ENCODE data around the gene LARGE2. TPM values are rescaled to one million over a fixed set of nuclear protein-coding genes. Genes with fewer than 3 reads are reported as not detected.

LARGE2 gene
- total and polyA plus RNA-seq, 10 of the 15 experiments (the other 5 are each of a cell fraction or from before 2014, with no cell fraction given), result 0.03 to 0.41 (median 0.19) TPM; not detected in 6

- Histone ChIP-seq H3K27me3 (replicated peaks in 1 of 2; ENCODE audit: control insufficient read depth in 2 of 2, insufficient read depth in 2 of 2, low read length in 1 of 2) (peaks cover 4 to 14% of the 10 kb centered on the region in 2 experiments; a peak in 3 of 4 replicates), H3K4me2 (ENCODE audit: control insufficient read depth, insufficient read depth) (no peak overlapping the region), H3K27ac (ENCODE audit: control insufficient read depth, insufficient read depth) (no peak overlapping the region), H3K4me3 (no peak overlapping the region), H3K4me1 (ENCODE audit: control insufficient read depth, insufficient read depth, low read length) (peaks cover 27% of the 10 kb centered on the region), H3K9ac (ENCODE audit: control insufficient read depth, insufficient read depth, low read length) (no peak overlapping the region), H3K9me3 (replicated peaks; ENCODE audit: control insufficient read depth, insufficient read depth, low read length) (no peaks in the 10 kb centered on the region; the same call in 2 of the 3 replicates), H2AFZ (ENCODE audit: control insufficient read depth, low read depth, low read length) (no peak overlapping the region), H3K79me2 (ENCODE audit: control insufficient read depth, insufficient read depth, low read length) (no peaks in the 10 kb centered on the region), H3K36me3 (ENCODE audit: control insufficient read depth in 2 of 2, insufficient read depth in 2 of 2, low read length in 1 of 2) (peaks cover 3 to 4% of the 10 kb centered on the region in 2 experiments; a peak in 1 of 4 replicates), H4K20me1 (ENCODE audit: control insufficient read depth, insufficient read depth) (peaks cover 6% of the 10 kb centered on the region)
- ChIA-PET POLR2A (interaction anchor here (1.0 to 1.5 kb wide), 2 partner anchors 10 kb away, joined by 3 to 6 read pairs; partner anchors contain the start of gene PEX16), SMC1A (ENCODE audit: uncharacterized antibody, unreplicated experiment) (no interaction called here), CTCF (interaction anchor here (1.5 kb wide), 1 partner anchor 37 kb away, joined by 7 read pairs; no protein-coding TSS in a partner anchor), RAD21 (ENCODE audit: unreplicated experiment) (no interaction called here)
- TF ChIP-seq, protein P1, sequence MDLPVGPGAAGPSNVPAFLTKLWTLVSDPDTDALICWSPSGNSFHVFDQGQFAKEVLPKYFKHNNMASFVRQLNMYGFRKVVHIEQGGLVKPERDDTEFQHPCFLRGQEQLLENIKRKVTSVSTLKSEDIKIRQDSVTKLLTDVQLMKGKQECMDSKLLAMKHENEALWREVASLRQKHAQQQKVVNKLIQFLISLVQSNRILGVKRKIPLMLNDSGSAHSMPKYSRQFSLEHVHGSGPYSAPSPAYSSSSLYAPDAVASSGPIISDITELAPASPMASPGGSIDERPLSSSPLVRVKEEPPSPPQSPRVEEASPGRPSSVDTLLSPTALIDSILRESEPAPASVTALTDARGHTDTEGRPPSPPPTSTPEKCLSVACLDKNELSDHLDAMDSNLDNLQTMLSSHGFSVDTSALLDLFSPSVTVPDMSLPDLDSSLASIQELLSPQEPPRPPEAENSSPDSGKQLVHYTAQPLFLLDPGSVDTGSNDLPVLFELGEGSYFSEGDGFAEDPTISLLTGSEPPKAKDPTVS (IDR thresholded peaks at IDR 0.05; ENCODE audit: low read depth, low read length), result no peak
- TF ChIP-seq MTA2 (IDR thresholded peaks at IDR 0.05; ENCODE audit: low read depth) (no peak), CUX1 (IDR thresholded peaks at IDR 0.05; ENCODE audit: insufficient replicate concordance, low read depth, low read length) (no peak), IRF4 (IDR thresholded peaks at IDR 0.05; ENCODE audit: low read depth, low read length) (no peak), NRF1 (conservative IDR thresholded peaks at IDR 0.05; ENCODE audit: low read depth, low read length) (no peak), YBX1 (IDR thresholded peaks at IDR 0.05) (no peak), NR2C1 (IDR thresholded peaks at IDR 0.05) (no peak), RAD21 (IDR thresholded peaks at IDR 0.05; ENCODE audit: insufficient read depth, low read depth, low read length) (no peak), POLR2AphosphoS2 (IDR thresholded peaks at IDR 0.05; ENCODE audit: low read depth, low read length) (no peak), CEBPB (IDR thresholded peaks at IDR 0.05; ENCODE audit: borderline replicate concordance in 1 of 2, low read depth in 2 of 2, low read length in 2 of 2) (no peak), TAF1 (IDR thresholded peaks at IDR 0.05; ENCODE audit: borderline replicate concordance, low read depth, low read length) (no peak)
- TF ChIP-seq, protein P2, sequence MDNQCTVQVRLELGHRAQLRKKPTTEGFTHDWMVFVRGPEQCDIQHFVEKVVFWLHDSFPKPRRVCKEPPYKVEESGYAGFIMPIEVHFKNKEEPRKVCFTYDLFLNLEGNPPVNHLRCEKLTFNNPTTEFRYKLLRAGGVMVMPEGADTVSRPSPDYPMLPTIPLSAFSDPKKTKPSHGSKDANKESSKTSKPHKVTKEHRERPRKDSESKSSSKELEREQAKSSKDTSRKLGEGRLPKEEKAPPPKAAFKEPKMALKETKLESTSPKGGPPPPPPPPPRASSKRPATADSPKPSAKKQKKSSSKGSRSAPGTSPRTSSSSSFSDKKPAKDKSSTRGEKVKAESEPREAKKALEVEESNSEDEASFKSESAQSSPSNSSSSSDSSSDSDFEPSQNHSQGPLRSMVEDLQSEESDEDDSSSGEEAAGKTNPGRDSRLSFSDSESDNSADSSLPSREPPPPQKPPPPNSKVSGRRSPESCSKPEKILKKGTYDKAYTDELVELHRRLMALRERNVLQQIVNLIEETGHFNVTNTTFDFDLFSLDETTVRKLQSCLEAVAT (IDR thresholded peaks at IDR 0.05), result no peak
- FAIRE-seq (no peak), DNase-seq (ENCODE audit: low read depth, low spot score) (no peak), ATAC-seq (no peak)
- in situ Hi-C loops (cut with MboI), result no loop called here
- no TSS peak for BruUV-seq (replicated peaks)
- intact Hi-C loops (cut with micrococcal nuclease; ENCODE audit: unreplicated experiment), result no loop called here
- 88% methylated on average over 25 of the region's 27 CpGs for WGBS (ENCODE audit: insufficient coverage, insufficient replicate concordance, low lambda C conversion rate, missing lambda C conversion rate)
Observed at GRCh38 chr11:45927684-45928413, 5.4 kb downstream of the LARGE2 start.

All from GM12878 (cell line).